Activated gamma-delta T cell (primary cell): ENCODE measurements around the gene SNAPC2.

Experiments
- DNase-seq: peaks from one replicate; lab custom pipeline; 2025; lab: John Stamatoyannopoulos, UW

SNAPC2 gene

GRCh38 chr19:7968008-7968795 is 48.1 kb downstream of the SNAPC2 start:
- DNase-seq, result no peak

DNA sequence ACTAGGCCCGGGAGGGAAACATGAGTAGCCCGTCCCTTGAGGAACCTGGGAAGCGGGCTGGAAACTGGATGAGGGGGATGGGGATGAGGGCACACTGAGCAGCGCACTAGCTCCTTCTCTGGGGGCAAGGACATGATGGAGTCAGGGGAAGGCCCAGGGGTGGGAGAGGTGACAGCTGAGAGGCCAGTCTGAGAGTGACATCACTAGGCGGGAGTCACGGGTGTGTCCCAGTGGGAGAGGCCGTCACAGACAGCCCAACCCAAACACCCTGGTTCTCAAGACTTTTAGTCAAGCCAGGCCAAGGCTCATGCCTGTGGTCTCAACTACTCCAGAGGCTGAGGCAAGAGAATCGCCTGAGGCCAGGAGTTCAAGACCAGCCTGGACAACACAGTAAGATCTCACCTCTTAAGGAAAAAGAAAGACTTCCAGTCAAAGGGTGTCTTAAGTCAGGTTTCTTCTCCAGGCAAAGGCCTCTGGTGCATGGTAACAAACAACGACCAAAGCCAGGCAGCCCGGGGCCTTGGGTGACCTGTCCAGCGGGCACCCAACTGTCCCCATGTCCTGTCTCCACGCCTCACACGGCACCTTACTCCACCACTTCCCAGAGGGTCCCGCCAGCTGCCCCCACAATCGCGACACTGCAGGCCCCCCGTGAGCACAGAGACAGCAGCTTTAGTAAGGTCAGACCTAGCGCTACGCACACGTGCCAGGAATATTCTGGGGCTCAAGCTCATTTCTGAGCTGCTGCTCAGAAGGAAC is 48.8 kb downstream of the SNAPC2 start:
- DNase-seq, result no peak

- DNase-seq, result no peak
These were observed 49.4 kb downstream of the SNAPC2 start for GRCh38 chr19:7969555-7969939.

GRCh38 chr19:7970716-7971448 is 50.7 kb downstream of the SNAPC2 start:
- no peak for DNase-seq

- no peak for DNase-seq
These were observed 51.7 kb downstream of the SNAPC2 start for GRCh38 chr19:7971553-7972520.
